ENCODE results near the gene FBXO44.

The FBXO44 gene

GRCh38 chr1:11638121-11638520 is 16.6 kb upstream of the FBXO44 start:
- Histone ChIP-seq H3K27ac (ENCODE audit: low read depth, low read length, poor library complexity, severe bottlenecking) (no peak overlapping the region), H3K9me2 (ENCODE audit: low read depth, low read length) (no peaks in the 10 kb centered on the region), H3K4me3 (ENCODE audit: low read depth, low read length, poor library complexity, severe bottlenecking) (no peak overlapping the region), H4K20me1 (ENCODE audit: insufficient read depth, low read length) (no peaks in the 10 kb centered on the region), H3K4me2 (ENCODE audit: low read length) (no peak overlapping the region), H3K27me3 (ENCODE audit: insufficient read depth, low read length) (no peaks in the 10 kb centered on the region), H3K9ac (ENCODE audit: low read length) (no peak overlapping the region), H3K79me2 (ENCODE audit: insufficient read depth, low read length) (no peaks in the 10 kb centered on the region), H3K4me1 (ENCODE audit: insufficient read depth, low read length, severe bottlenecking) (no peaks in the 10 kb centered on the region), H3F3A (ENCODE audit: insufficient read depth, low read length) (no peaks in the 10 kb centered on the region), H3K9me3 (ENCODE audit: low read length) (no peaks in the 10 kb centered on the region), H2AFZ (ENCODE audit: low read length) (no peak overlapping the region), H3K36me3 (ENCODE audit: insufficient read depth, low read length) (no peaks in the 10 kb centered on the region)
- TF ChIP-seq CTCF (IDR thresholded peaks at IDR 0.05; ENCODE audit: low read length) (no peak), EZH2 (IDR thresholded peaks at IDR 0.05; ENCODE audit: borderline replicate concordance, low read length) (no peak)

DNA sequence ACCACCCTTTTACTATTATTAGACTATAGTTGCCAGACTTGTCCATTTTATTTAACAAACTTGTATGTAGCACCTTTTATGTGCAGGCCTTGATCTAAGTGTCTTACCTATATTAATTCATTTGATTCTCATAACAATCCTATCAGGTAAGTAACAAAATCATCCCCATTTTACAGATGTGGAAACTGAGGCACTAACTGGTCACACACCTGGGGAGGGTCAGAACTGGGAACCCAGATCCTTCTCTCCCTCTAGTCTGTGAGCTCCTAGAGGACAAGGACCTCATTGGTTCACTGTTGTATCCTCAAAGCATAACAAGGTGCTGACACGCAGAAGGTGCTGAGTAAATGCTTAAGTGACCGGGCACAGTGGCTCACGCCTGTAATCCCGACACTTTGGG is 15.3 kb upstream of the FBXO44 start:
- Histone ChIP-seq H3F3A (ENCODE audit: insufficient read depth, low read length) (no peaks in the 10 kb centered on the region), H3K27me3 (ENCODE audit: insufficient read depth, low read length) (no peaks in the 10 kb centered on the region), H3K27ac (ENCODE audit: low read depth, low read length, poor library complexity, severe bottlenecking) (no peak overlapping the region), H3K79me2 (ENCODE audit: insufficient read depth, low read length) (no peaks in the 10 kb centered on the region), H3K36me3 (ENCODE audit: insufficient read depth, low read length) (no peaks in the 10 kb centered on the region), H3K4me3 (ENCODE audit: low read depth, low read length, poor library complexity, severe bottlenecking) (no peak overlapping the region), H3K4me2 (ENCODE audit: low read length) (no peak overlapping the region), H3K9me2 (ENCODE audit: low read depth, low read length) (no peaks in the 10 kb centered on the region), H3K9me3 (ENCODE audit: low read length) (no peaks in the 10 kb centered on the region), H3K4me1 (ENCODE audit: insufficient read depth, low read length, severe bottlenecking) (no peaks in the 10 kb centered on the region), H2AFZ (ENCODE audit: low read length) (no peak overlapping the region), H3K9ac (ENCODE audit: low read length) (no peak overlapping the region), H4K20me1 (ENCODE audit: insufficient read depth, low read length) (no peaks in the 10 kb centered on the region)
- no peak for TF ChIP-seq EZH2 (IDR thresholded peaks at IDR 0.05; ENCODE audit: borderline replicate concordance, low read length)
- no peak for TF ChIP-seq CTCF (IDR thresholded peaks at IDR 0.05; ENCODE audit: low read length)

DNA sequence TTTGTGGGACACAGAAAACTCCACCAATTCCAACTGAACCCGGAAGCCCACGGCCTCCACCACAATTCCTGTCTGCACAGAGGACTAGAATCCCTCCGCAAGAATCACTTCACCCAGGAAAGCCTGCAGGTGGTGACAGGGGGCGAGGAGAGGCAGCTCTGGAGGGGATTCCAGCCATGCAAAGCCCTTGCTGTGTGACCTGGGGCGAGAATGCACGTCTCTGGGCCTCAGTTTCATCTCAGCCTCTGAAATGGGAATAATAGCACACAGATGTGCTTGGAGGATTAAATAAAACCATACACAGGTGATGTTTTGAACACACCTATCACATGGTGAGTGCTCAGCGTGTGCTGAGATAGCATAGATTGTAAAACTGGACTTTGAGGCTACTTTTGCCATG is 14.6 kb upstream of the FBXO44 start:
- Histone ChIP-seq H3K9me2 (ENCODE audit: low read depth, low read length) (no peaks in the 10 kb centered on the region), H3K4me3 (ENCODE audit: low read depth, low read length, poor library complexity, severe bottlenecking) (no peak overlapping the region), H3K27me3 (ENCODE audit: insufficient read depth, low read length) (no peaks in the 10 kb centered on the region), H3K4me2 (ENCODE audit: low read length) (no peak overlapping the region), H3K4me1 (ENCODE audit: insufficient read depth, low read length, severe bottlenecking) (no peaks in the 10 kb centered on the region), H3K9ac (ENCODE audit: low read length) (no peak overlapping the region), H3K27ac (ENCODE audit: low read depth, low read length, poor library complexity, severe bottlenecking) (no peak overlapping the region), H3K9me3 (ENCODE audit: low read length) (no peaks in the 10 kb centered on the region), H4K20me1 (ENCODE audit: insufficient read depth, low read length) (no peaks in the 10 kb centered on the region), H3K79me2 (ENCODE audit: insufficient read depth, low read length) (no peaks in the 10 kb centered on the region), H3K36me3 (ENCODE audit: insufficient read depth, low read length) (no peaks in the 10 kb centered on the region), H2AFZ (ENCODE audit: low read length) (no peak overlapping the region), H3F3A (ENCODE audit: insufficient read depth, low read length) (no peaks in the 10 kb centered on the region)
- TF ChIP-seq EZH2 (IDR thresholded peaks at IDR 0.05; ENCODE audit: borderline replicate concordance, low read length) (no peak), CTCF (IDR thresholded peaks at IDR 0.05; ENCODE audit: low read length) (no peak)
